GM19351 (cell line): ENCODE measurements around the gene R3HDML.
"Not testable (repeated sequence)": the region's sequence is repeated elsewhere in the genome, so short reads cannot be mapped to it uniquely, and the experiment has no call there.

Source experiments
- ATAC-seq: cut with Tn5 transposase; IDR thresholded peaks from one replicate; pipeline ENCODE4 v1.9.1; 2021; ENCODE audit warnings: mild to moderate bottlenecking, moderate library complexity; ENCODE audit not compliant: unreplicated experiment

R3HDML gene

GRCh38 chr20:44327748-44328147, 9.1 kb upstream of the R3HDML start:
- not testable (repeated sequence) for ATAC-seq

GRCh38 chr20:44328428-44328827, 8.4 kb upstream of the R3HDML start:
- no peak for ATAC-seq

- ATAC-seq, result no peak
Observed at GRCh38 chr20:44331201-44331600, 5.6 kb upstream of the R3HDML start.

- no peak for ATAC-seq
Observed at GRCh38 chr20:44334306-44334705, 2.5 kb upstream of the R3HDML start.

GRCh38 chr20:44334709-44335108, 2.1 kb upstream of the R3HDML start:
- ATAC-seq, result no peak

- no peak for ATAC-seq
Observed at GRCh38 chr20:44335675-44336074, 1.2 kb upstream of the R3HDML start.

GRCh38 chr20:44336086-44336485, 757 bp upstream of the R3HDML start:
- ATAC-seq, result no peak

- no peak for ATAC-seq
Observed at GRCh38 chr20:44342248-44342647, 5.4 kb downstream of the R3HDML start.

GRCh38 chr20:44343162-44343675, 6.4 kb downstream of the R3HDML start:
- ATAC-seq, result no peak

GRCh38 chr20:44344723-44345122, 7.9 kb downstream of the R3HDML start:
- ATAC-seq, result no peak

- no peak for ATAC-seq
Observed at GRCh38 chr20:44345147-44345546, 8.3 kb downstream of the R3HDML start.

GRCh38 chr20:44345941-44346340, 9.1 kb downstream of the R3HDML start:
- not testable (repeated sequence) for ATAC-seq

- ATAC-seq, result no peak
Observed at GRCh38 chr20:44348168-44348659, 11.4 kb downstream of the R3HDML start.

- ATAC-seq, result no peak
Observed at GRCh38 chr20:44349349-44349748, 12.5 kb downstream of the R3HDML start.

GRCh38 chr20:44350567-44350966, 13.7 kb downstream of the R3HDML start:
- no peak for ATAC-seq

GRCh38 chr20:44354979-44355497, 18.2 kb downstream of the R3HDML start:
- no peak for ATAC-seq

- no peak for ATAC-seq
Observed at GRCh38 chr20:44355498-44356352, 18.9 kb downstream of the R3HDML start, which contains the start of gene HNF4A. TSS of gene HNF4A (plus strand) at chr20:44355699. CDS start at chr20:44355805, 106 bp downstream.

- ATAC-seq, result no peak
Observed at GRCh38 chr20:44356353-44356723, 19.5 kb downstream of the R3HDML start.

GRCh38 chr20:44357020-44357419, 20.2 kb downstream of the R3HDML start:
- no peak for ATAC-seq

- no peak for ATAC-seq
Observed at GRCh38 chr20:44357555-44358125, 20.8 kb downstream of the R3HDML start.

- no peak for ATAC-seq
Observed at GRCh38 chr20:44358776-44359175, 21.9 kb downstream of the R3HDML start.

- no peak for ATAC-seq
Observed at GRCh38 chr20:44360221-44360620, 23.4 kb downstream of the R3HDML start.
